GM18526 (cell line): Measurements from ENCODE around the gene SMPX.

Experiments
- POLR2A ChIP-seq: IDR thresholded peaks from 3 replicates; pipeline ENCODE4 v1.6.1; 2011; ENCODE audit not compliant: insufficient read length; ENCODE audit errors: extremely low read depth

SMPX gene

GRCh38 chrX:21657318-21658151, 100.4 kb downstream of the SMPX start:
- no peak for TF ChIP-seq POLR2A

GRCh38 chrX:21656587-21657317, 101.2 kb downstream of the SMPX start:
- no peak for TF ChIP-seq POLR2A
